Lower leg skin (tissue), 3 donors: ENCODE results near the gene MTFR1L.

Experiments
- POLR2A ChIP-seq, 2 donors: fragments of 450-650 bp; IDR thresholded peaks; one replicate each; pipeline ENCODE4 v1.6.1; 2016 to 2017; ENCODE audit warnings: antibody characterized with exemption in 2 of 2, mild to moderate bottlenecking in 1 of 2, moderate library complexity in 1 of 2
- TF ChIP-seq, protein P1 (sequence below), 3 donors: fragments of 450-650 bp; IDR thresholded peaks; one replicate each; pipeline ENCODE4 v1.5.1; 2016; ENCODE audit warnings: antibody characterized with exemption in 3 of 3, mild to moderate bottlenecking in 3 of 3, moderate library complexity in 2 of 3

DNA sequence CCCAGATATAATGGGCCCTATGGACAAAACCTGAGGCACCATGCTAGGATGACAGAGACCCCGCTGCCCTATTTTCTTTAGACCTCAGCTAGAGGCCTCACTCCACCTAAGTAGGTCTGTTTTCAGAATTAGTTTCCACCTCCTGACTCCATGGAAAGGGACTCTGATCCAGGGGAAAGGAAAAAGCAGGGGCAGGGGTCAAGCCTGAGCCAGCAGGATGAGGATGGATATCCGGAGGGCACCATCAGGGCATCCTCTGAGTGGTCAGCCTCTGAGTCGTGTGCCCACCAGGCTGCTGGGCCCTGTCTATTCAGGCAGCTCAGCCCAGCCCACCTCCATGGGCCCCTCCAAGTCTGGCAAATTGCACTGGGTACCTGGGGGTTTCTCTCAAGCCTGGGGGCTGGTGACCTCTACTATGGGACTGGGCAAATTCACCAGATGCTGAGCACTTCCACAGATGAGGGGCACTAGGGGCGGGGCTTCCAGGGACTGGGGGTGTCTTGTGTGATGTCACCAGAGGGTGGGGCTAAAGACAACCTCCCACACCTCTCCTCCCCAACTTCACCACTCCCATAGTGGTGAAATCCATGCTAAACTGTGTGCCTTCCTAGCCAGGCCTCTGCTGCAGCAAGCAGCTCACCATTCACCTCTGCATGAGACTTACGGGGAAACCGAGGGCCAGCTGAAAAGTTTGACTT, 50.3 kb downstream of the MTFR1L start:
- TF ChIP-seq POLR2A (IDR thresholded peaks at IDR 0.05): no peak
- TF ChIP-seq, protein P1, sequence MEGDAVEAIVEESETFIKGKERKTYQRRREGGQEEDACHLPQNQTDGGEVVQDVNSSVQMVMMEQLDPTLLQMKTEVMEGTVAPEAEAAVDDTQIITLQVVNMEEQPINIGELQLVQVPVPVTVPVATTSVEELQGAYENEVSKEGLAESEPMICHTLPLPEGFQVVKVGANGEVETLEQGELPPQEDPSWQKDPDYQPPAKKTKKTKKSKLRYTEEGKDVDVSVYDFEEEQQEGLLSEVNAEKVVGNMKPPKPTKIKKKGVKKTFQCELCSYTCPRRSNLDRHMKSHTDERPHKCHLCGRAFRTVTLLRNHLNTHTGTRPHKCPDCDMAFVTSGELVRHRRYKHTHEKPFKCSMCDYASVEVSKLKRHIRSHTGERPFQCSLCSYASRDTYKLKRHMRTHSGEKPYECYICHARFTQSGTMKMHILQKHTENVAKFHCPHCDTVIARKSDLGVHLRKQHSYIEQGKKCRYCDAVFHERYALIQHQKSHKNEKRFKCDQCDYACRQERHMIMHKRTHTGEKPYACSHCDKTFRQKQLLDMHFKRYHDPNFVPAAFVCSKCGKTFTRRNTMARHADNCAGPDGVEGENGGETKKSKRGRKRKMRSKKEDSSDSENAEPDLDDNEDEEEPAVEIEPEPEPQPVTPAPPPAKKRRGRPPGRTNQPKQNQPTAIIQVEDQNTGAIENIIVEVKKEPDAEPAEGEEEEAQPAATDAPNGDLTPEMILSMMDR (IDR thresholded peaks at IDR 0.05): no peak
